A549 (cell line): ENCODE measurements around the gene SASH1. TPM values are rescaled to one million over a fixed set of nuclear protein-coding genes. Genes with fewer than 3 reads are reported as not detected.

ENCODE experiments used
- ATAC-seq, 2 experiments: fragments of 200-7000 bp in 1 of 2; fragments of >200 bp in 1 of 2; cut with Nextera tagmentation in 1 of 2; cut with Tn5 transposase in 1 of 2; 3 replicates each; pipeline versions ENCODE4 v1.8.0 to v1.9.1; 2018 to 2020; ENCODE audit warnings: mild to moderate bottlenecking in 1 of 2, moderate library complexity in 1 of 2
- CTCF ChIA-PET: fragments of 300-600 bp; sonication (Branson Sonifier 250); formaldehyde crosslinking; extraction: SDS; loops from one replicate; lab custom pipeline; 2021; ENCODE audit warnings: antibody characterized with exemption, inconsistent platforms; lab: Yijun Ruan, JAX
- POLR2A ChIA-PET: fragments of 350-600 bp; formaldehyde crosslinking; extraction: SDS; loops from one replicate; lab custom pipeline; 2021; ENCODE audit warnings: antibody characterized with exemption, inconsistent platforms; lab: Yijun Ruan, JAX
- DNase-seq, 2 experiments: peaks; one replicate each; pipeline versions ENCODE4 v3.0.0 to v3.0.0-alpha.2; 2011 to 2016; ENCODE audit warnings: low read depth in 1 of 2, low spot score in 1 of 2
- FAIRE-seq: peaks from 2 replicates; lab custom pipeline; 2011; peaks lifted over from hg19 to GRCh38; lab: Jason Lieb, UNC
- H3K27ac ChIP-seq, 2 experiments: fragments of >200 bp; sonication (Bioruptor Twin); formaldehyde crosslinking; 3 replicates each; pipeline ENCODE4 v1.5.1; 2016 to 2017
- H3K4me1 ChIP-seq: fragments of >200 bp; sonication (Bioruptor Twin); formaldehyde crosslinking; 3 replicates; pipeline ENCODE4 v1.6.1; 2016
- H3K4me2 ChIP-seq: fragments of >200 bp; sonication (Bioruptor Twin); formaldehyde crosslinking; 3 replicates; pipeline ENCODE4 v1.6.1; 2016
- H3K4me3 ChIP-seq: fragments of >200 bp; sonication (Bioruptor Twin); formaldehyde crosslinking; 3 replicates; pipeline ENCODE4 v1.5.1; 2016
- H3K9me3 ChIP-seq: fragments of >200 bp; sonication (Bioruptor Twin); formaldehyde crosslinking; 3 replicates; pipeline ENCODE4 v1.6.1; 2016
- CBX8 ChIP-seq: fragments of 200-600 bp; sonication (generic); IDR thresholded peaks from 2 replicates; pipeline ENCODE4 v1.6.1; 2016
- CEBPB ChIP-seq, 2 experiments: fragments of >200 bp in 1 of 2; sonication (Bioruptor Twin) in 1 of 2; formaldehyde crosslinking in 1 of 2; IDR thresholded peaks; 2 replicates each; pipeline ENCODE4 v1.6.1; 2012 to 2016
- CHD2 ChIP-seq: fragments of 150-350 bp; IDR thresholded peaks from 2 replicates; pipeline ENCODE4 v1.6.1; 2014; ENCODE audit warnings: low read length; ENCODE audit not compliant: partially characterized antibody
- ESRRA ChIP-seq: fragments of 150-350 bp; IDR thresholded peaks from 2 replicates; pipeline ENCODE4 v1.6.1; 2014; ENCODE audit warnings: mild to moderate bottlenecking, low read length, borderline replicate concordance
- FOXS1 ChIP-seq: fragments of 250-450 bp; sonication (Bioruptor Pico); IDR thresholded peaks from 2 replicates; pipeline ENCODE4 v1.5.0; 2020; ENCODE audit warnings: mild to moderate bottlenecking, moderate library complexity
- HEYL ChIP-seq: fragments of 250-450 bp; sonication (Bioruptor Pico); IDR thresholded peaks from 2 replicates; pipeline ENCODE4 v1.8.0; 2021; ENCODE audit warnings: mild to moderate bottlenecking, moderate library complexity
- HOXA7 ChIP-seq: fragments of 250-450 bp; sonication (Bioruptor Pico); IDR thresholded peaks from 2 replicates; pipeline ENCODE4 v1.5.0; 2020; ENCODE audit warnings: mild to moderate bottlenecking, moderate library complexity
- HOXB5 ChIP-seq: fragments of 250-450 bp; sonication (Bioruptor Pico); IDR thresholded peaks from 2 replicates; pipeline ENCODE4 v1.5.0; 2020; ENCODE audit warnings: mild to moderate bottlenecking, moderate library complexity
- JUN ChIP-seq, 2 experiments: fragments of >200 bp; sonication (Bioruptor Twin); formaldehyde crosslinking; IDR thresholded peaks; 2 replicates in 1 of 2; 3 replicates in 1 of 2; pipeline ENCODE4 v1.6.1; 2016 to 2017
- KDM1A ChIP-seq: fragments of 200-600 bp; sonication (generic); IDR thresholded peaks from 2 replicates; pipeline ENCODE4 v1.6.1; 2016; ENCODE audit warnings: low read depth, mild to moderate bottlenecking
- KDM5A ChIP-seq: fragments of 200-600 bp; sonication (generic); IDR thresholded peaks from 2 replicates; pipeline ENCODE4 v1.6.1; 2016; ENCODE audit warnings: antibody characterized with exemption, mild to moderate bottlenecking
- MAZ ChIP-seq: fragments of 150-350 bp; IDR thresholded peaks from 2 replicates; pipeline ENCODE4 v1.6.1; 2014; ENCODE audit warnings: antibody characterized with exemption, low read depth, low read length, borderline replicate concordance
- NFE2L2 ChIP-seq: fragments of 150-350 bp; conservative IDR thresholded peaks from 2 replicates; pipeline ENCODE4 v1.6.1; 2014; ENCODE audit warnings: low read length
- NR3C1 ChIP-seq: fragments of >200 bp; sonication (Bioruptor Twin); formaldehyde crosslinking; IDR thresholded peaks from 3 replicates; pipeline ENCODE4 v1.6.1; 2017
- POLR2AphosphoS2 ChIP-seq: conservative IDR thresholded peaks from 2 replicates; pipeline ENCODE4 v1.6.1; 2012; ENCODE audit warnings: low read length, improper control_type of control experiment, inconsistent platforms
- RAD21 ChIP-seq, 2 experiments: fragments of >200 bp in 1 of 2; sonication (Bioruptor Twin) in 1 of 2; formaldehyde crosslinking in 1 of 2; IDR thresholded peaks in 1 of 2; conservative IDR thresholded peaks in 1 of 2; 2 replicates in 1 of 2; 3 replicates in 1 of 2; pipeline ENCODE4 v1.6.1; 2012 to 2018; ENCODE audit warnings: inconsistent platforms in 1 of 2
- RFX5 ChIP-seq: fragments of 450-650 bp; IDR thresholded peaks from 2 replicates; pipeline ENCODE4 v1.7.1; 2014; ENCODE audit warnings: antibody characterized with exemption, mild to moderate bottlenecking, moderate library complexity
- TFCP2L1 ChIP-seq: fragments of 250-450 bp; sonication (Bioruptor Pico); IDR thresholded peaks from 2 replicates; pipeline ENCODE4 v1.5.0; 2021; ENCODE audit warnings: mild to moderate bottlenecking
- ZNF302 ChIP-seq: fragments of 250-450 bp; sonication (Bioruptor Pico); IDR thresholded peaks from 2 replicates; pipeline ENCODE4 v1.9.0; 2021; ENCODE audit warnings: inconsistent platforms, mild to moderate bottlenecking, moderate library complexity
- WGBS: methylation state at CpG from one replicate; pipeline ENCODE4 v1.1.6; 2017; ENCODE audit errors: missing lambda C conversion rate; 5-methylcytosine and 5-hydroxymethylcytosine counted together
- polyA plus RNA-seq, 4 experiments: library from polyadenylated mRNA; depleted of rRNA in 3 of 4; stranded (reverse); fragments of >200 nt; fragmentation: RNase III in 1 of 4; extraction: RNeasy Plus Mini Kit Qiagen cat#74134 plus additional on column Dnase treatment in 1 of 4; gene quantifications; 2 replicates in 3 of 4; 3 replicates in 1 of 4; pipeline ENCODE4 v1.2.3, GENCODE V29; 2011 to 2017
- TF ChIP-seq, protein P1 (sequence below): fragments of 200-600 bp; sonication (generic); IDR thresholded peaks from 2 replicates; pipeline ENCODE4 v1.6.1; 2016; ENCODE audit warnings: antibody characterized with exemption, mild to moderate bottlenecking, moderate library complexity
- TF ChIP-seq, protein P2 (sequence below): IDR thresholded peaks from 2 replicates; pipeline ENCODE4 v1.6.1; 2012
- TF ChIP-seq, protein P3 (sequence below): fragments of 250-450 bp; sonication (Bioruptor Pico); IDR thresholded peaks from 2 replicates; pipeline ENCODE4 v1.5.0; 2020; ENCODE audit warnings: low read depth, mild to moderate bottlenecking, moderate library complexity
- TF ChIP-seq, protein P4 (sequence below): fragments of 150-350 bp; IDR thresholded peaks from 2 replicates; pipeline ENCODE4 v1.6.1; 2014; ENCODE audit warnings: low read depth, mild to moderate bottlenecking, low read length

Gene SASH1
- polyA plus RNA-seq, 2 of the 4 experiments (the other 2 are of a cell fraction), result 2.5 to 3.0 TPM

DNA sequence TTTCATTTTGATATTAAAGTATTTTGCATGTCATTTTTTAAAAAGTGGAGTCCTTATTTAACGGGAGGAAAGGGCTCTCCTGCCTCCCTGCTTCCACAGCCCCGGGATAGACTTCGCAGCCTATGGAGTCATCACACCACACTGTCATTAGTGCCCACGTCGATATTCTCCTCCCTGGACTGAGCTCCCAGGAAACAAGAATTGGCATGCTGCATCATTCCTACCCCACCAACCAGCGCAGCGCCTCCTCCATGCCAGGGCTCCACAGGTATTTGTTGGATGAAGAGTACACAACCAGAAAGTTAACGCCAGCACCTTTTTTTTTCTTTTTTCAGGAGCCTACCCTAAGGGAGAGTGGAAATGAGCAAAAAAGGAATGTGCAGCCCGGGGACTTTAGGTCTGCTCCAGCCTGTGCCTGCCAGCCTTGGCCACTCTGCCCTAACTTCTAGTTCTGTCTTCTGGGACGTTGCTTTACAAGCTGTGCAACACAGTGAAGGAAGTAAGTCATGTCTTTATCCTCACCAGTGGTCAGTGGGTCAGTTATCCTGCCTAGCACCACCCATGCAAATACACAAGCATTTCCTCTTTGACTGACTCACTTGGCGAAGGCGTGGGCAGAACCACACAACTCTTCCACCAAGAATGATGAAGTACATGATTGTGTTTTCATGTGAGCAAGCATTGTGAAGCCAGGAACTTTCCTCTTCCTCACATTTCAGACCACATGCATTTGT lies 223.5 kb downstream of the SASH1 start:
- DNase-seq, result no peak
- Histone ChIP-seq H3K4me3 (no peak overlapping the region), H3K27ac (no peak overlapping the region), H3K9me3 (no peaks in the 10 kb centered on the region), H3K4me1 (no peaks in the 10 kb centered on the region), H3K4me2 (no peak overlapping the region)
- ATAC-seq, result no peak
- POLR2A ChIA-PET, result no interaction called here
- TF ChIP-seq, protein P1, sequence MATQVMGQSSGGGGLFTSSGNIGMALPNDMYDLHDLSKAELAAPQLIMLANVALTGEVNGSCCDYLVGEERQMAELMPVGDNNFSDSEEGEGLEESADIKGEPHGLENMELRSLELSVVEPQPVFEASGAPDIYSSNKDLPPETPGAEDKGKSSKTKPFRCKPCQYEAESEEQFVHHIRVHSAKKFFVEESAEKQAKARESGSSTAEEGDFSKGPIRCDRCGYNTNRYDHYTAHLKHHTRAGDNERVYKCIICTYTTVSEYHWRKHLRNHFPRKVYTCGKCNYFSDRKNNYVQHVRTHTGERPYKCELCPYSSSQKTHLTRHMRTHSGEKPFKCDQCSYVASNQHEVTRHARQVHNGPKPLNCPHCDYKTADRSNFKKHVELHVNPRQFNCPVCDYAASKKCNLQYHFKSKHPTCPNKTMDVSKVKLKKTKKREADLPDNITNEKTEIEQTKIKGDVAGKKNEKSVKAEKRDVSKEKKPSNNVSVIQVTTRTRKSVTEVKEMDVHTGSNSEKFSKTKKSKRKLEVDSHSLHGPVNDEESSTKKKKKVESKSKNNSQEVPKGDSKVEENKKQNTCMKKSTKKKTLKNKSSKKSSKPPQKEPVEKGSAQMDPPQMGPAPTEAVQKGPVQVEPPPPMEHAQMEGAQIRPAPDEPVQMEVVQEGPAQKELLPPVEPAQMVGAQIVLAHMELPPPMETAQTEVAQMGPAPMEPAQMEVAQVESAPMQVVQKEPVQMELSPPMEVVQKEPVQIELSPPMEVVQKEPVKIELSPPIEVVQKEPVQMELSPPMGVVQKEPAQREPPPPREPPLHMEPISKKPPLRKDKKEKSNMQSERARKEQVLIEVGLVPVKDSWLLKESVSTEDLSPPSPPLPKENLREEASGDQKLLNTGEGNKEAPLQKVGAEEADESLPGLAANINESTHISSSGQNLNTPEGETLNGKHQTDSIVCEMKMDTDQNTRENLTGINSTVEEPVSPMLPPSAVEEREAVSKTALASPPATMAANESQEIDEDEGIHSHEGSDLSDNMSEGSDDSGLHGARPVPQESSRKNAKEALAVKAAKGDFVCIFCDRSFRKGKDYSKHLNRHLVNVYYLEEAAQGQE, result no peak
- no peak for TF ChIP-seq KDM1A
- TF ChIP-seq TFCP2L1 (CRISPR knock-in tag), result no peak
- TF ChIP-seq CHD2, result no peak
- no peak for TF ChIP-seq ZNF302 (CRISPR knock-in tag)
- no peak for TF ChIP-seq MAZ
- no peak for TF ChIP-seq POLR2AphosphoS2
- TF ChIP-seq CEBPB (IDR thresholded peaks at IDR 0.05), result no peak
- no peak for TF ChIP-seq RAD21 (conservative IDR thresholded peaks at IDR 0.05 in 1 of 2, IDR thresholded peaks at IDR 0.05 in 1 of 2)
- TF ChIP-seq JUN (IDR thresholded peaks at IDR 0.05), result no peak
- TF ChIP-seq, protein P2, sequence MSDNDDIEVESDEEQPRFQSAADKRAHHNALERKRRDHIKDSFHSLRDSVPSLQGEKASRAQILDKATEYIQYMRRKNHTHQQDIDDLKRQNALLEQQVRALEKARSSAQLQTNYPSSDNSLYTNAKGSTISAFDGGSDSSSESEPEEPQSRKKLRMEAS, result no peak
- TF ChIP-seq, protein P3, sequence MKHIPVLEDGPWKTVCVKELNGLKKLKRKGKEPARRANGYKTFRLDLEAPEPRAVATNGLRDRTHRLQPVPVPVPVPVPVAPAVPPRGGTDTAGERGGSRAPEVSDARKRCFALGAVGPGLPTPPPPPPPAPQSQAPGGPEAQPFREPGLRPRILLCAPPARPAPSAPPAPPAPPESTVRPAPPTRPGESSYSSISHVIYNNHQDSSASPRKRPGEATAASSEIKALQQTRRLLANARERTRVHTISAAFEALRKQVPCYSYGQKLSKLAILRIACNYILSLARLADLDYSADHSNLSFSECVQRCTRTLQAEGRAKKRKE, result no peak
- TF ChIP-seq FOXS1 (CRISPR knock-in tag), result no peak
- 47% methylated on average over 10 of the region's 12 CpGs for WGBS
- CTCF ChIA-PET, result no interaction called here
- no peak for FAIRE-seq

DNA sequence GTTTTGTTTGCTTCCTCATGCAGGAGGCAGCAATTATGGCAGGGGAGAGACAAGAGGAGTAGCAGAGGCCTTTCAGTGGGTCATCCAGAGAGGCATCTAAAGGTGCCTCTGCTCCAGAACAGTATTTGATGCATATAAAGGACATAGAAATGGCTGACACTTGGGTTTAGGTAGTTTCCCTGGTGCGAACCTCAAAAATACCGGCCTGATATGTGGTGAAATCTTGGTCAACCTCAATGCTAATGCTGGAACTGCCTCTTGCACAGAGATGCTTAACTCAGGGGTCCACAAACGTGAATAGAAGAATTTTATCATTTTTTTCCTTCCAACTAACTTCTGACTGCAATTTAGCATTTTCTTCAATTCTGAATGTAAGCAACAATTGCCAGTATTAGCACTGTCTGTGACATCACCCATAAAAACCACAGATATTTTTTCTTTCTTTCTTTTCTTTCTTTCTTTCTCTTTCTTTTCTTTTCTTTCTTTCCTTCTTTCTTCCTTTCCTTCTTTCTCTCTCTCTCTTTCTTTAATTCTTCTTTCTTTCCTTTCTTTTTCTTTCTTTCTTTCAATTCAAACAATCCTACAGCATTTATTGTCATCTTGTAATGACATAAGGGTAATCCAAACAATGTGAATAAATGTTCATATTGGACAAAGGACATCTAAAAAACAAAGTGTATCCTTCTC lies 224.2 kb downstream of the SASH1 start:
- FAIRE-seq (no peak), DNase-seq (no peak), ATAC-seq (no peak)
- POLR2A ChIA-PET, result no interaction called here
- Histone ChIP-seq H3K9me3 (no peaks in the 10 kb centered on the region), H3K4me1 (no peaks in the 10 kb centered on the region), H3K4me2 (no peak overlapping the region), H3K4me3 (no peak overlapping the region), H3K27ac (no peak overlapping the region)
- CTCF ChIA-PET, result no interaction called here
- 55% methylated on average over 3 of the region's 3 CpGs for WGBS
- TF ChIP-seq ESRRA, result no peak
- TF ChIP-seq CBX8, result no peak
- TF ChIP-seq HOXB5, result no peak

DNA sequence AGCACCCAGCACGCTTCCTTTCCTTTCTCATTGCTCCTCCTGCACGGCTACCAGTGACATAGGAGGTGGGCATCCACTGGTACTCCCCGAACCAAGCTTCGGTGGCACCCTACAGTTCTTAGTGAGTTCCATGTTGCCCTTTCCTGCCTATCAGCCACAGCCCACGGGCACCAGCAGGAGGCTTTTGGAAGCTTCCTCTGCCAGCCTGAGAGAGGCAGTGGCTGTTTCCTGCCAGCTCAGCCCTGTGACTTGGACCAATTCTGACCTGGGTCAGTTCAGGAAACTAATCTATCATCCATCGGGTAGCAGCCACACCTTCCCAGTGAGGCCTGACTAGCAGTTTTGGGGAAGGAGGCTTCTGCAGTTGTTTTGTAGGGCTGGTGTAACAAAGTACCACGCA lies 227.8 kb downstream of the SASH1 start:
- FAIRE-seq (no peak), ATAC-seq (no peak), DNase-seq (no peak)
- no peak for TF ChIP-seq NFE2L2
- no peak for TF ChIP-seq NR3C1
- TF ChIP-seq, protein P3, result no peak
- no peak for TF ChIP-seq CEBPB (IDR thresholded peaks at IDR 0.05)
- no peak for TF ChIP-seq KDM5A
- TF ChIP-seq CHD2, result no peak
- TF ChIP-seq RFX5, result no peak
- TF ChIP-seq HEYL, result no peak
- TF ChIP-seq, protein P4, sequence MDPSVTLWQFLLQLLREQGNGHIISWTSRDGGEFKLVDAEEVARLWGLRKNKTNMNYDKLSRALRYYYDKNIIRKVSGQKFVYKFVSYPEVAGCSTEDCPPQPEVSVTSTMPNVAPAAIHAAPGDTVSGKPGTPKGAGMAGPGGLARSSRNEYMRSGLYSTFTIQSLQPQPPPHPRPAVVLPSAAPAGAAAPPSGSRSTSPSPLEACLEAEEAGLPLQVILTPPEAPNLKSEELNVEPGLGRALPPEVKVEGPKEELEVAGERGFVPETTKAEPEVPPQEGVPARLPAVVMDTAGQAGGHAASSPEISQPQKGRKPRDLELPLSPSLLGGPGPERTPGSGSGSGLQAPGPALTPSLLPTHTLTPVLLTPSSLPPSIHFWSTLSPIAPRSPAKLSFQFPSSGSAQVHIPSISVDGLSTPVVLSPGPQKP, result no peak
- TF ChIP-seq HOXA7, result no peak
- TF ChIP-seq TFCP2L1 (CRISPR knock-in tag), result no peak
- H3K4me2 ChIP-seq, result no peak overlapping the region
- CTCF ChIA-PET, result interaction anchor here (1.2 kb wide), 1 partner anchor 11 kb away, joined by 3 read pairs; no protein-coding TSS in a partner anchor
- no peak overlapping the region for H3K27ac ChIP-seq
- no peaks in the 10 kb centered on the region for H3K9me3 ChIP-seq
- POLR2A ChIA-PET, result no interaction called here
- no peaks in the 10 kb centered on the region for H3K4me1 ChIP-seq
- no peak overlapping the region for H3K4me3 ChIP-seq
- 39% methylated on average over 2 of the region's 7 CpGs for WGBS
